ENCODE measurements around the gene PXK.

The PXK gene

DNA sequence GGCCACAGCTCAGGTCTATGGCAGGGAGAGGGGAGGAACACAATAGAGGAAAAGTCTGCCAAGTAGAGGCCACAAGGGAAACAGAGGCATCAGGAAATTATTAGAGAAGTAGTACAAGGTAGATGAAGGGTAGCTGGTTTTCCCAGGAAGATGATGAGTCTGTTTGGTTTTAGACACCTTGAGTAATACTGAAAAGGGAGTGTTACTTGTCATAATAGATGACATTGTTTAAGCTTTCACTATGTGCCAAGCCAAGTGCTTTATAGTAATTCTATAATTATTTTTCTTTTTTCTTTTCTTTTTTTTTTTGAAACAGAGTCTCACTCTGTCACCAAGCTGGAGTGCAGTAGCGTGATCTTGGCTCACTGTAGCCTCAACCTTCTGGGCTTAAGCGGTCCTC is 13.7 kb downstream of the PXK start:
- TF ChIP-seq, protein P1, sequence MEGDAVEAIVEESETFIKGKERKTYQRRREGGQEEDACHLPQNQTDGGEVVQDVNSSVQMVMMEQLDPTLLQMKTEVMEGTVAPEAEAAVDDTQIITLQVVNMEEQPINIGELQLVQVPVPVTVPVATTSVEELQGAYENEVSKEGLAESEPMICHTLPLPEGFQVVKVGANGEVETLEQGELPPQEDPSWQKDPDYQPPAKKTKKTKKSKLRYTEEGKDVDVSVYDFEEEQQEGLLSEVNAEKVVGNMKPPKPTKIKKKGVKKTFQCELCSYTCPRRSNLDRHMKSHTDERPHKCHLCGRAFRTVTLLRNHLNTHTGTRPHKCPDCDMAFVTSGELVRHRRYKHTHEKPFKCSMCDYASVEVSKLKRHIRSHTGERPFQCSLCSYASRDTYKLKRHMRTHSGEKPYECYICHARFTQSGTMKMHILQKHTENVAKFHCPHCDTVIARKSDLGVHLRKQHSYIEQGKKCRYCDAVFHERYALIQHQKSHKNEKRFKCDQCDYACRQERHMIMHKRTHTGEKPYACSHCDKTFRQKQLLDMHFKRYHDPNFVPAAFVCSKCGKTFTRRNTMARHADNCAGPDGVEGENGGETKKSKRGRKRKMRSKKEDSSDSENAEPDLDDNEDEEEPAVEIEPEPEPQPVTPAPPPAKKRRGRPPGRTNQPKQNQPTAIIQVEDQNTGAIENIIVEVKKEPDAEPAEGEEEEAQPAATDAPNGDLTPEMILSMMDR (IDR thresholded peaks at IDR 0.05; ENCODE audit: unreplicated experiment in 3 of 3): no peak
- no peak overlapping the region for H3K27ac Mint-ChIP-seq
- no peaks in the 10 kb centered on the region for H3K27me3 Mint-ChIP-seq (ENCODE audit: low read depth)
- H3K4me3 Mint-ChIP-seq: no peak overlapping the region
- H3K9me3 Mint-ChIP-seq: no peaks in the 10 kb centered on the region
- H3K4me1 Mint-ChIP-seq: no peaks in the 10 kb centered on the region
- no peaks in the 10 kb centered on the region for H3K36me3 Mint-ChIP-seq (ENCODE audit: low read depth)

DNA sequence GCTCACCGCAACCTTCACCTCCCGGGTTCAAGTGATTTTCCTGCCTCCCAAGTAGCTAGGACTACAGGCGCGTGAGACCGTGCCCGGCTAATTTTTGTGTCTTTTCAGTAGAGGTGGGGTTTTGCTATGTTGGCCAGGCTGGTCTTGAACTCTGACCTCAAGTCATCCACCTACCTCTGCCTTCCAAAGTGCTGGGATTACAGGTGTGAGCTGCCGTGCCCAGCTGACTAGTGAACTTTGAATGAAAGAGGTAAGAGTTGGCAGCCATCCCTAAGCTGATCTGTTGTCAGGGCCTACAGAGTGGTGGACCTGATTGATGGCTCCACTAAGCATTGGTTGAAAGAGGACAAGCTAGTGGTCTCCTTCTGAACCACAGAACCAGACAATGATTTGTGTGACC is 15.3 kb downstream of the PXK start:
- peaks cover 3% of the 10 kb centered on the region for H3K36me3 Mint-ChIP-seq (ENCODE audit: low read depth)
- no peak overlapping the region for H3K4me3 Mint-ChIP-seq
- H3K27ac Mint-ChIP-seq: no peak overlapping the region
- no peaks in the 10 kb centered on the region for H3K9me3 Mint-ChIP-seq
- TF ChIP-seq, protein P1 (IDR thresholded peaks at IDR 0.05; ENCODE audit: unreplicated experiment in 3 of 3): no peak
- peaks cover 7% of the 10 kb centered on the region for H3K4me1 Mint-ChIP-seq
- no peaks in the 10 kb centered on the region for H3K27me3 Mint-ChIP-seq (ENCODE audit: low read depth)

DNA sequence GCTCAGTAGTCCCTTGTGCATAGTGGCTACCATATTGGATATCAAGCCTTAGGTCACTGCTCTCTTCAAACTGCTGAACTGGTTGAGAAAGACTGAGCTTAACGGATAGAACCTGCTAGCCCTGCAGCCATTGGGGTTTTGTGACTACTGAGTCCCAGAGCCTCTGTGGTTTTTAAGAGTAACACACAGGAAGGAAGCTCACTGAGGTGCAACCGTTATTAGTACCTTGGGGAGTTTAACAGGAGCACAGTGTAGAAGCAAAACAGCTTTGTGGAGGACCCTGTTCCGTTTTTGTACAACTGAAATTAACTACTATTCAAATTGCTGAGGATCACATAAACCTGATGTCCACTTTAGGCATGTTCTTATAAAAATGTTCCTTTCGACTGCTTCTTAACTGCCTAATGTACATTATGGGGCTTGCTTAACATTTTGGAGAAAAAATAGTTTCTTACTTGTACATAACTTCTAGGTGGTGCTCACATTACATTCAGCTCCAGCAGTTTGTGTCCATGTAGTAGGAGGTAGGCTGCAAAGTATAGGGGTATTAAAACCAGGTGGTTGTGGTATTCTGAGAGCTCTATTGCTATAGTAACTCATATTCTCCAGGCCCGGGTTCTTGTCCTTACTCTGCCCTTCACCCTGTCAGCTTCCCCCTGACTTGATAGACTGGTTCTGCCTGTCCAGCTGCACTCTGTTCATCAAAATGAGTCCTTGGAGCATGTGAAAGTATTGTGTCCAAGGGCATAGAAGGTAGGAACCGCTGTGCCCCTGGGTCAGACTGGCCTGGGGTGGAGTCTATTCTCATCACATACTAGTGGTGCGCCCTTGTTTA is 17.3 kb downstream of the PXK start:
- H3K36me3 Mint-ChIP-seq (ENCODE audit: low read depth): peaks cover 3% of the 10 kb centered on the region

DNA sequence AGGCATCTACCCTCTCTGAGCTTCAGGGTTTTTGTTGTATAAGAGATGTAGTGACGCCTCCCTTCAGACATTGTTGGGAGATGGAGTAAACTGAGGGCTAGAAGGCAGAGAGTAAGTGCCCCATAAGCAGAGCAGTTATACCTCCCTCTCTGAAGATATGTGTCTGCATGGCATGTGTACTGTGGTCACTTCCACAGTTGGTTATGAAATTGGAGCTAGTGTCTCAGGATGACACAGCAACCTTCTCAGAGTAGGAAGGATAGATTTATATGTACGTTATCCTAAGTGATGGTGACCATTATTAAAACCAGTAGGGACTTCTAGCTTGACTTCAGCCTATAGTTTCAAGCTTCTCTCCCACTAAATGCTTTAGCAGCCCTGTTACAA is 17.9 kb downstream of the PXK start:
- Mint-ChIP-seq H3K36me3 (ENCODE audit: low read depth) (peaks cover 3% of the 10 kb centered on the region), H3K9me3 (no peaks in the 10 kb centered on the region), H3K27ac (peak overlapping the region in 1 of 3 experiments; percentile 95), H3K27me3 (ENCODE audit: low read depth) (no peaks in the 10 kb centered on the region), H3K4me3 (no peak overlapping the region), H3K4me1 (peaks cover 7% of the 10 kb centered on the region)
- TF ChIP-seq, protein P1 (IDR thresholded peaks at IDR 0.05; ENCODE audit: unreplicated experiment in 3 of 3): no peak

More for the DNA sequence above, 17.3 kb downstream of the PXK start:
- H3K4me3 Mint-ChIP-seq: no peak overlapping the region
- H3K27me3 Mint-ChIP-seq (ENCODE audit: low read depth): no peaks in the 10 kb centered on the region
- peaks cover 7% of the 10 kb centered on the region for H3K4me1 Mint-ChIP-seq
- no peaks in the 10 kb centered on the region for H3K9me3 Mint-ChIP-seq
- TF ChIP-seq, protein P1 (IDR thresholded peaks at IDR 0.05; ENCODE audit: unreplicated experiment in 3 of 3): no peak
- peak overlapping the region in 1 of 3 experiments; percentile 95 for H3K27ac Mint-ChIP-seq

- peaks cover 3% of the 10 kb centered on the region for H3K36me3 Mint-ChIP-seq (ENCODE audit: low read depth)
- H3K4me1 Mint-ChIP-seq: peaks cover 7% of the 10 kb centered on the region
- H3K4me3 Mint-ChIP-seq: no peak overlapping the region
- TF ChIP-seq, protein P1 (IDR thresholded peaks at IDR 0.05; ENCODE audit: unreplicated experiment in 3 of 3): no peak
- peak overlapping the region in 1 of 3 experiments; percentile 48 for H3K27ac Mint-ChIP-seq
- H3K9me3 Mint-ChIP-seq: no peaks in the 10 kb centered on the region
- no peaks in the 10 kb centered on the region for H3K27me3 Mint-ChIP-seq (ENCODE audit: low read depth)
These were observed 19.2 kb downstream of the PXK start for GRCh38 chr3:58351920-58352319.

GRCh38 chr3:58352626-58353025 is 19.9 kb downstream of the PXK start:
- TF ChIP-seq, protein P1 (IDR thresholded peaks at IDR 0.05; ENCODE audit: unreplicated experiment in 3 of 3): no peak
- Mint-ChIP-seq H3K9me3 (no peaks in the 10 kb centered on the region), H3K27me3 (ENCODE audit: low read depth) (no peaks in the 10 kb centered on the region), H3K36me3 (ENCODE audit: low read depth) (peaks cover 3% of the 10 kb centered on the region), H3K4me1 (peaks cover 7% of the 10 kb centered on the region), H3K4me3 (no peak overlapping the region), H3K27ac (peak overlapping the region in 2 of 3 experiments; percentile 41 to 48)
